Pancreas (tissue), 10 donors: ENCODE data around the gene TSHZ1. TPM values are rescaled to one million over a fixed set of nuclear protein-coding genes. Genes with fewer than 3 reads are reported as not detected.

ENCODE experiments used
- ATAC-seq, 4 donors: fragments of 200-7000 bp; cut with Tn5 transposase; one replicate each; pipeline versions ENCODE4 v1.8.0 to v1.9.1; 2020; ENCODE audit warnings: mild to moderate bottlenecking in 4 of 4, moderate library complexity in 4 of 4
- DNase-seq, 6 donors: peaks; one replicate each; pipeline ENCODE4 v3.0.0-alpha.2; 2020
- FAIRE-seq: peaks from 2 replicates; lab custom pipeline; 2012; peaks lifted over from hg19 to GRCh38; lab: Jason Lieb, UNC
- H3K27ac ChIP-seq, 4 donors: fragments of 200-600 bp; sonication (generic); 1 replicate in 3 of 4; 2 replicates in 1 of 4; pipeline versions ENCODE4 v1.5.0 to v1.8.0; 2020
- H3K27me3 ChIP-seq, 4 donors: fragments of 200-600 bp; one replicate each; pipeline ENCODE4 v1.8.0; 2021
- H3K36me3 ChIP-seq, 3 donors: fragments of 200-600 bp; sonication (generic) in 1 of 3; one replicate each; pipeline versions ENCODE4 v1.5.0 to v1.8.0; 2020 to 2021
- H3K4me1 ChIP-seq, 3 donors: fragments of 200-600 bp; one replicate each; pipeline ENCODE4 v1.8.0; 2021
- H3K4me3 ChIP-seq, 4 donors: fragments of 200-600 bp; sonication (generic) in 2 of 4; one replicate each; pipeline versions ENCODE4 v1.5.0 to v1.8.0; 2020 to 2021
- H3K9me3 ChIP-seq, 4 donors: fragments of 200-600 bp; one replicate each; pipeline ENCODE4 v1.8.0; 2021
- WGBS, 2 donors: extraction: QIAGEN DNeasy Blood & Tissue Kit; methylation state at CpG; one replicate each; pipeline ENCODE4 v1.1.7; 2013; 5-methylcytosine and 5-hydroxymethylcytosine counted together
- intact Hi-C, 3 donors: fragments of 100-400 bp; cut with DNase I; formaldehyde crosslinking; loops; one replicate each; pipeline versions ENCODE4 v1.11.1 to v1.14.2; 2022
- polyA plus RNA-seq, 2 donors: library from polyadenylated mRNA; stranded (reverse); fragments of 200-250 nt; gene quantifications; one replicate each; pipeline ENCODE4 v1.2.3, GENCODE V29; 2013
- total RNA-seq, 6 donors: library from RNA; stranded (reverse); fragmentation: NEBNext Ultra II Directional in 4 of 6; extraction: Animal tissue kit (Norgen Biotek cat#: 25700) in 4 of 6; gene quantifications; one replicate each; pipeline versions ENCODE4 v1.2.1 to v1.2.4, GENCODE V29; 2021 to 2023
- TF ChIP-seq, protein P1 (sequence below), 4 donors: fragments of 200-600 bp; sonication (generic) in 3 of 4; IDR thresholded peaks; one replicate each; pipeline versions ENCODE4 v1.5.0 to v1.8.0; 2021; ENCODE audit warnings: antibody characterized with exemption in 4 of 4
- donor health status: healthy with polysubstance abuse.
- donor health status: DM: no; HTN: no; CAD: no; lungs with moderate emphysema.
- donor health status: DM: no; HTN: no; CAD: no.
- donor health status: control.
- donor health status: control.
- donor health status: Bipolar disorder and iron deficiency.
- donor health status: DM: yes; HTN: yes; CAD: no.
- donor health status: DM: no; HTN: no; CAD: no.
- donor health status: DM: no; HTN: no; CAD: no.
- donor health status: DM: yes; HTN: yes; CAD: no.

TSHZ1 gene
- total and polyA plus RNA-seq, 8 donors = 4.7 to 13.6 (median 7.6) TPM

DNA sequence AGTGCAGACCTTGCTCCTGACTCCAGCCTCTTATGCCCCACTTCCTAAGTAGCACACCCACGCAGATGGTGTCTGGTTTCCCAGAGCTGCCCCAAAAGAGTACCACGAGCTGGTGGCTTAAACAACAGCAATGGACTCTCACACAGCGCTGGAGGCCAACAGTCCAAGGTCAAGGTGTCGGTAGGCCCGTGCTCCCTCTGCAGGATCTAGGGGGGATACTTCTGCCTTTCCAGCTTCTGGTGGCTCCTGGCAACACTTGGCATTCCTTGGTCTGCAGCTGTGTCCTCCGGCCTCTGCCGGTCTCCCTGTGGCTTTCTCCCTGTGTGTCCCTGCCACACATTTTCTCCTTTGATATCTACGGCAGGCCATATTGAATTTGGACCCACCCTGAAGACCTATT lies 99.0 kb downstream of the TSHZ1 start:
- Histone ChIP-seq H3K4me1 (no peaks in the 10 kb centered on the region), H3K4me3 (no peak overlapping the region), H3K36me3 (no peaks in the 10 kb centered on the region), H3K27ac (no peak overlapping the region), H3K27me3 (no peaks in the 10 kb centered on the region), H3K9me3 (no peaks in the 10 kb centered on the region)
- FAIRE-seq (no peak), ATAC-seq (no peak), DNase-seq (no peak)
- TF ChIP-seq, protein P1, sequence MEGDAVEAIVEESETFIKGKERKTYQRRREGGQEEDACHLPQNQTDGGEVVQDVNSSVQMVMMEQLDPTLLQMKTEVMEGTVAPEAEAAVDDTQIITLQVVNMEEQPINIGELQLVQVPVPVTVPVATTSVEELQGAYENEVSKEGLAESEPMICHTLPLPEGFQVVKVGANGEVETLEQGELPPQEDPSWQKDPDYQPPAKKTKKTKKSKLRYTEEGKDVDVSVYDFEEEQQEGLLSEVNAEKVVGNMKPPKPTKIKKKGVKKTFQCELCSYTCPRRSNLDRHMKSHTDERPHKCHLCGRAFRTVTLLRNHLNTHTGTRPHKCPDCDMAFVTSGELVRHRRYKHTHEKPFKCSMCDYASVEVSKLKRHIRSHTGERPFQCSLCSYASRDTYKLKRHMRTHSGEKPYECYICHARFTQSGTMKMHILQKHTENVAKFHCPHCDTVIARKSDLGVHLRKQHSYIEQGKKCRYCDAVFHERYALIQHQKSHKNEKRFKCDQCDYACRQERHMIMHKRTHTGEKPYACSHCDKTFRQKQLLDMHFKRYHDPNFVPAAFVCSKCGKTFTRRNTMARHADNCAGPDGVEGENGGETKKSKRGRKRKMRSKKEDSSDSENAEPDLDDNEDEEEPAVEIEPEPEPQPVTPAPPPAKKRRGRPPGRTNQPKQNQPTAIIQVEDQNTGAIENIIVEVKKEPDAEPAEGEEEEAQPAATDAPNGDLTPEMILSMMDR (IDR thresholded peaks at IDR 0.05) = no peak
- intact Hi-C loops = no loop called here
- 76 to 82% methylated on average over 8 of the region's 8 CpGs for WGBS, 2 donors

DNA sequence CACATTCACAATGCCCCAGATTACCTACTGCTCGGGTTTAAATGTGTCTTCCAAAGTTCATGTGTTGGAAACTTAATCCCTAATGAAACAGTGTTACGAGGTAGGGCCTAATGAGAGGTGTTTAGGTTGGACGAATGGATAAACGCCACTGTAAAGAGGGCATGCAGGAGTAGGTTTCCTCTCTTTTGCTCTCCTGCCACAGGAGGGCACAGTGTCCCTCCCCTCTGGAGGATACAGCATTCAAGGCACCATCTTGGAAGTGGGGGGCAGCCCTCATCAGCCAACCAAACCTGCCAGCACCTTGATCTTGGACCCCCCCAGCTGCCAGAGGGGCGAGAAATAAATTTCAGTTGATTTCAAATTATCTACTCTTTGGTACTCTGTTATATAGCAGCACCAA lies 103.5 kb downstream of the TSHZ1 start:
- Histone ChIP-seq H3K9me3 (no peaks in the 10 kb centered on the region), H3K27ac (no peak overlapping the region), H3K36me3 (no peaks in the 10 kb centered on the region), H3K4me1 (no peaks in the 10 kb centered on the region), H3K4me3 (no peak overlapping the region), H3K27me3 (no peaks in the 10 kb centered on the region)
- 87 to 95% methylated on average over 5 of the region's 5 CpGs for WGBS, 2 donors
- ATAC-seq (no peak), DNase-seq (no peak), FAIRE-seq (no peak)
- intact Hi-C loops = no loop called here
- TF ChIP-seq, protein P1 (IDR thresholded peaks at IDR 0.05) = no peak

DNA sequence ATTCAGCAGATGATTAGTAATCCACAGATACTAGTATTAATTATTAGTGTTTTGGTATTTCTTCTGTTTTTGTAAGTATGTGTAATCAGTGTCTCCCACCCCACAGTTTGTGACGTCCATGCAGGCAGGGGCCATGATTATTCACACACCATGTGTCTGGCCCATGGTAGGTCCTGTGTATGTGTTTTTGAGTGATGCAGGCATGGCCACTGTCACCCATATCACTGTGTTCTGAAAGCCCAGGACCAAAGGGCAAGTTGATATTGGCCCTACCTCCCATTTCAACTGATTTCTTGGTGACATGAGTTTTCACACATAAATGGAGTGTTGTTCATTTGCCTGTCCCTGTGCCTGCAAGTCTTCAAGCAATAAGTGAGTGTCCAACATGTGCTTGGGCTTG lies 104.0 kb downstream of the TSHZ1 start:
- Histone ChIP-seq H3K4me3 (no peak overlapping the region), H3K36me3 (no peaks in the 10 kb centered on the region), H3K27ac (no peak overlapping the region), H3K27me3 (no peaks in the 10 kb centered on the region), H3K4me1 (no peaks in the 10 kb centered on the region), H3K9me3 (no peaks in the 10 kb centered on the region)
- TF ChIP-seq, protein P1 (IDR thresholded peaks at IDR 0.05) = no peak
- DNase-seq (no peak), FAIRE-seq (no peak), ATAC-seq (no peak)
- intact Hi-C loops = no loop called here
- 73 to 90% methylated on average over 1 of the region's 1 CpG for WGBS, 2 donors

DNA sequence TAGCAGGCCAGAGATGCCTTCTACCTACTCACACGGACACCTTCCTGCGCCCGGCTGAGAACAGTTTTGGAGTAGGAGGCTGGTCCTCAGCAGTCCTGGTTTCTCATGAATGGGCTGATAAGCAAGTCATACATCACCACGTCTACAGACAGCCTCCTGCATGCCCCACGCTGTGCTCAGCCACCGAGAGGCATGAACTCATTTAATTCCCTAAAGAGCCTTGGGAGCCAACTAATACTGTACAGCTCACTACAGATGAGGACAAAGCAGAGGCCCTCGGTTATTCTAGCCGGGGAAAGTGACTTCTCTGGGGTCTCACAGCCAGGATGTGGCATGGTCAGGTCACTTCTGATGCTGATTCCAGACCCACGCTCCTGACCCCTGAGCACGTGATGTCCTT lies 105.6 kb downstream of the TSHZ1 start:
- WGBS, 2 donors = 87 to 95% methylated on average over 10 of the region's 10 CpGs
- ATAC-seq = no peak
- intact Hi-C loops = no loop called here

DNA sequence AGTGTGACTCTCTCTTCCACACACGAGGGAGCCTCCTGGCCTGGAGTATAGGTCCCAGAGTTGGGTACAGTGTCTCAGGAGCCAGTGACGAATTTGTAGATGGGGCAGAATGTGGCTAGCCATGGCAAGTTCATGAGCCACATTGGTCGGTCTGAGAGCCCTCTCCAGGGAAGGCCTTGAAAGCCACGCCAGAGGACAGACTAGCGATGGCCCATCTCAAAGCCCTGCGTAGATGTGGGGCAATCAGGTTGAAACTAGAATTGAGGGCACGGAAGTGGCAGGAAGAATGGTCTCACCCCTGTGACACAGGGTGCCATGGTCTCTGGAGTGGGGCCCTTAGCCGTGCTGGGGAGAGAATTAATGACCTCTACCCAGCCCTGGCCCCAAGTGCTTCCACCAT lies 106.2 kb downstream of the TSHZ1 start:
- TF ChIP-seq, protein P1 (IDR thresholded peaks at IDR 0.05) = no peak
- Histone ChIP-seq H3K27me3 (no peaks in the 10 kb centered on the region), H3K36me3 (no peaks in the 10 kb centered on the region), H3K27ac (no peak overlapping the region), H3K4me3 (no peak overlapping the region), H3K4me1 (no peaks in the 10 kb centered on the region), H3K9me3 (no peaks in the 10 kb centered on the region)
- no peak for DNase-seq
- no peak for FAIRE-seq
- intact Hi-C loops = no loop called here
- no peak for ATAC-seq
- 86 to 92% methylated on average over 8 of the region's 8 CpGs for WGBS, 2 donors

More for the DNA sequence above, 105.6 kb downstream of the TSHZ1 start:
- Histone ChIP-seq H3K9me3 (no peaks in the 10 kb centered on the region), H3K27me3 (no peaks in the 10 kb centered on the region), H3K4me1 (no peaks in the 10 kb centered on the region), H3K27ac (no peak overlapping the region), H3K4me3 (no peak overlapping the region), H3K36me3 (no peaks in the 10 kb centered on the region)
- no peak for DNase-seq
- TF ChIP-seq, protein P1 (IDR thresholded peaks at IDR 0.05) = no peak
- no peak for FAIRE-seq
